ENCODE results near the gene PSMA4. TPM values are rescaled to one million over a fixed set of nuclear protein-coding genes. Genes with fewer than 3 reads are reported as not detected.

PSMA4 gene
- total and polyA plus RNA-seq, 8 donors = 7.2 to 393 (median 162) TPM

- intact Hi-C loops (cut with DNase I; ENCODE audit: low total_unique reads) = no loop called here
- Histone ChIP-seq H3K4me3 (no peak overlapping the region), H3K36me3 (peaks cover 0 to 2% (median 0%) of the 10 kb centered on the region in 4 donors), H3K27me3 (peaks cover 0 to 4% (median 0%) of the 10 kb centered on the region in 3 donors), H3K4me1 (no peaks in the 10 kb centered on the region), H3K9me3 (no peaks in the 10 kb centered on the region), H3K27ac (no peak overlapping the region)
- DNase-seq = no peak
- TF ChIP-seq POLR2AphosphoS5 (IDR thresholded peaks at IDR 0.05) (no peak), EP300 (IDR thresholded peaks at IDR 0.05) (no peak), POLR2A (IDR thresholded peaks at IDR 0.05) (no peak)
- TF ChIP-seq, protein P1, sequence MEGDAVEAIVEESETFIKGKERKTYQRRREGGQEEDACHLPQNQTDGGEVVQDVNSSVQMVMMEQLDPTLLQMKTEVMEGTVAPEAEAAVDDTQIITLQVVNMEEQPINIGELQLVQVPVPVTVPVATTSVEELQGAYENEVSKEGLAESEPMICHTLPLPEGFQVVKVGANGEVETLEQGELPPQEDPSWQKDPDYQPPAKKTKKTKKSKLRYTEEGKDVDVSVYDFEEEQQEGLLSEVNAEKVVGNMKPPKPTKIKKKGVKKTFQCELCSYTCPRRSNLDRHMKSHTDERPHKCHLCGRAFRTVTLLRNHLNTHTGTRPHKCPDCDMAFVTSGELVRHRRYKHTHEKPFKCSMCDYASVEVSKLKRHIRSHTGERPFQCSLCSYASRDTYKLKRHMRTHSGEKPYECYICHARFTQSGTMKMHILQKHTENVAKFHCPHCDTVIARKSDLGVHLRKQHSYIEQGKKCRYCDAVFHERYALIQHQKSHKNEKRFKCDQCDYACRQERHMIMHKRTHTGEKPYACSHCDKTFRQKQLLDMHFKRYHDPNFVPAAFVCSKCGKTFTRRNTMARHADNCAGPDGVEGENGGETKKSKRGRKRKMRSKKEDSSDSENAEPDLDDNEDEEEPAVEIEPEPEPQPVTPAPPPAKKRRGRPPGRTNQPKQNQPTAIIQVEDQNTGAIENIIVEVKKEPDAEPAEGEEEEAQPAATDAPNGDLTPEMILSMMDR (IDR thresholded peaks at IDR 0.05) = no peak
Observed at GRCh38 chr15:78599189-78599588, 58.9 kb downstream of the PSMA4 start.

Small RNAs within 50 kb of the gene (small RNA-seq; reads per million reads assigned to genes)
- gene AC067863.2 = 0 reads per million in 4 donors

Other genes starting within 250 kb of the PSMA4 start
- 100 to 1,000 TPM in 1 of 5 donors, 10 to 100 TPM in 4; 22.2 to 119 (median 58.4) TPM for gene SKIC8, start 240.8 kb upstream of the PSMA4 start, total RNA-seq
- 10 to 100 TPM; 40.3 to 60.2 (median 49.3) TPM for gene SKIC8, start 240.8 kb upstream of the PSMA4 start, polyA plus RNA-seq
- gene CRABP1, start 200.1 kb upstream of the PSMA4 start, total RNA-seq = 1 to 10 TPM in 1 of 5 donors, not detected in 4; 2.8 TPM
- gene CRABP1, start 200.1 kb upstream of the PSMA4 start, polyA plus RNA-seq = 1 to 10 TPM in 1 of 3 donors, under 1 TPM in 1, not detected in 1; 0.62 to 4.9 TPM
- gene IREB2, start 102.2 kb upstream of the PSMA4 start, total RNA-seq = 100 to 1,000 TPM in 4 of 5 donors, 10 to 100 TPM in 1; 34.1 to 248 (median 130) TPM
- 1 to 10 TPM; 7.0 to 9.0 (median 8.5) TPM for gene IREB2, start 102.2 kb upstream of the PSMA4 start, polyA plus RNA-seq
- gene HYKK, start 32.9 kb upstream of the PSMA4 start, total RNA-seq = 1 to 10 TPM in 4 of 5 donors, under 1 TPM in 1; under 0.01 to 7.6 (median 3.2) TPM
- 10 to 100 TPM in 1 of 3 donors, 1 to 10 TPM in 2; 5.5 to 11.6 (median 5.9) TPM for gene HYKK, start 32.9 kb upstream of the PSMA4 start, polyA plus RNA-seq
- 1 to 10 TPM in 2 of 5 donors, not detected in 3; 1.2 to 1.8 TPM for gene CHRNA5, start 25.1 kb downstream of the PSMA4 start, total RNA-seq
- gene CHRNA5, start 25.1 kb downstream of the PSMA4 start, polyA plus RNA-seq = 1 to 10 TPM in 2 of 3 donors, not detected in 1; 1.1 to 1.5 TPM
- 1 to 10 TPM in 2 of 5 donors, under 1 TPM in 1, not detected in 2; 0.45 to 4.6 (median 2.6) TPM for gene CHRNA3, start 80.6 kb downstream of the PSMA4 start, total RNA-seq
- 1 to 10 TPM in 1 of 3 donors, under 1 TPM in 1, not detected in 1; 0.31 to 1.0 TPM for gene CHRNA3, start 80.6 kb downstream of the PSMA4 start, polyA plus RNA-seq
- gene CHRNB4, start 100.8 kb downstream of the PSMA4 start, total RNA-seq = not detected
- gene CHRNB4, start 100.8 kb downstream of the PSMA4 start, polyA plus RNA-seq = under 1 TPM in 1 of 3 donors, not detected in 2; 0.78 TPM

Measured in stomach (tissue), 9 donors.